Tibial nerve (tissue), 4 donors: Measurements from ENCODE around the gene KDM2A.

ENCODE experiments used
- CTCF ChIP-seq, 5 experiments: fragments of 200-600 bp in 3 of 5; fragments of 450-650 bp in 2 of 5; sonication (generic) in 3 of 5; IDR thresholded peaks; one replicate each; pipeline ENCODE4 v1.5.1; 2016 to 2019; ENCODE audit warnings: antibody characterized with exemption in 5 of 5, mild to moderate bottlenecking in 3 of 5, moderate library complexity in 2 of 5
- EP300 ChIP-seq, 2 donors: sonication (generic); formaldehyde crosslinking; IDR thresholded peaks; one replicate each; pipeline ENCODE4 v1.6.1; 2017; ENCODE audit warnings: antibody characterized with exemption in 2 of 2, mild to moderate bottlenecking in 1 of 2
- POLR2A ChIP-seq, 2 donors: fragments of 450-650 bp; IDR thresholded peaks; one replicate each; pipeline ENCODE4 v1.6.1; 2017; ENCODE audit warnings: antibody characterized with exemption in 2 of 2, mild to moderate bottlenecking in 2 of 2, moderate library complexity in 2 of 2

- TF ChIP-seq CTCF (IDR thresholded peaks at IDR 0.05) = no peak
- TF ChIP-seq POLR2A (IDR thresholded peaks at IDR 0.05) = no peak
- no peak for TF ChIP-seq EP300 (IDR thresholded peaks at IDR 0.05)
Observed at GRCh38 chr11:67298786-67299185, 179.7 kb downstream of the KDM2A start.
